HCT116 (cell line): ENCODE results near the gene KDSR.

ENCODE experiments used
- EGR1 ChIP-seq: IDR thresholded peaks from 2 replicates; pipeline ENCODE4 v1.6.1; 2012; ENCODE audit warnings: low read depth
- POLR2A ChIP-seq: IDR thresholded peaks from 2 replicates; pipeline ENCODE4 v1.7.0; 2011; ENCODE audit warnings: borderline replicate concordance; ENCODE audit not compliant: insufficient read depth, insufficient read length; ENCODE audit errors: extremely low read depth
- POLR2AphosphoS5 ChIP-seq: IDR thresholded peaks from 2 replicates; pipeline ENCODE4 v1.6.1; 2011; ENCODE audit warnings: mild to moderate bottlenecking, low read depth, low read length, moderate library complexity
- RAD21 ChIP-seq: IDR thresholded peaks from 2 replicates; pipeline ENCODE4 v1.6.1; 2012; ENCODE audit warnings: low read depth, mild to moderate bottlenecking
- SP1 ChIP-seq: IDR thresholded peaks from 2 replicates; pipeline ENCODE4 v1.6.1; 2012; ENCODE audit warnings: low read depth
- TCF7L2 ChIP-seq: IDR thresholded peaks from 2 replicates; pipeline ENCODE4 v1.7.0; 2011; ENCODE audit warnings: borderline replicate concordance, inconsistent platforms; ENCODE audit not compliant: insufficient read depth, insufficient read length; ENCODE audit errors: extremely low read depth
- ZNF274 ChIP-seq: fragments of 200-500 bp; sonication (Bioruptor generic); IDR thresholded peaks from 2 replicates; pipeline ENCODE4 v1.6.1; 2014; ENCODE audit warnings: mild to moderate bottlenecking, low read depth, low read length, inconsistent platforms
- TF ChIP-seq, protein P1 (sequence below), 3 experiments: fragments of 200-600 bp in 1 of 3; sonication (generic) in 1 of 3; IDR thresholded peaks in 2 of 3; conservative IDR thresholded peaks in 1 of 3; 2 replicates each; pipeline ENCODE4 v1.5.1; 2012 to 2017; ENCODE audit warnings: low read depth in 2 of 3, low read length in 2 of 3, antibody characterized with exemption in 1 of 3, borderline replicate concordance in 1 of 3, control low read depth in 1 of 3, mild to moderate bottlenecking in 1 of 3, mixed read lengths in 1 of 3, mixed run types in 1 of 3, moderate library complexity in 1 of 3; ENCODE audit not compliant: insufficient read depth in 1 of 3
- TF ChIP-seq, protein P2 (sequence below): IDR thresholded peaks from 2 replicates; pipeline ENCODE4 v1.6.1; 2012; ENCODE audit warnings: low read depth
- TF ChIP-seq, protein P3 (sequence below): IDR thresholded peaks from 2 replicates; pipeline ENCODE4 v1.6.1; 2012

DNA sequence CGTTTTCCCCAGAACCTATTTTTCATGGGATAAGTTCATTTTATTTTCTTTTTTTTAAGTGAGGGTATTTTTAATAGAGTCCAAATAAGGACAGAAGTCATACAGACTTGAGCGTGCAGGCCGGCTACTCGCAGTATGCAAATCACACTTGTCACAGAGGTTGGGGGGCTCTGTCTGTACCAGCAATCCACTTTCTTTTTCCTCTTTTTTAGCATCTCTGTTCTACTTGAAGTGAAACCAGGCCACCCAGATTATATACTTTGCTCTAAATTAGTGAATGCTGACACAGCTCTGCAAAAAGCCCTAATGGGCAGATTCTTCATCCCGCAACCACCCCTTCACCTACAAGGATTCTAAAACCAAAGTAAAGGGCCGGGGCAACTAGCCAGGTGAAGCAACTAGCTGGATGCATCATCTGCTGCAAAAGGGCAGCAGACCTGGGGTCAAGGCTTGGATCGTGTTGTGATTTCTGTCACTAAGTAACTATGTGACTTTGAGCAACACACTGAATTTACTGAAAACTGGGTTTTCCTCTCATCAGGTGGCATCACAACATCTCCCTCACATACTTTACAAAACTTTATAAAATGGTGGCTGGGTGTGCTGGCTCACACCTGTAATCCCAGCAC is 18.4 kb downstream of the KDSR start:
- TF ChIP-seq, protein P1, sequence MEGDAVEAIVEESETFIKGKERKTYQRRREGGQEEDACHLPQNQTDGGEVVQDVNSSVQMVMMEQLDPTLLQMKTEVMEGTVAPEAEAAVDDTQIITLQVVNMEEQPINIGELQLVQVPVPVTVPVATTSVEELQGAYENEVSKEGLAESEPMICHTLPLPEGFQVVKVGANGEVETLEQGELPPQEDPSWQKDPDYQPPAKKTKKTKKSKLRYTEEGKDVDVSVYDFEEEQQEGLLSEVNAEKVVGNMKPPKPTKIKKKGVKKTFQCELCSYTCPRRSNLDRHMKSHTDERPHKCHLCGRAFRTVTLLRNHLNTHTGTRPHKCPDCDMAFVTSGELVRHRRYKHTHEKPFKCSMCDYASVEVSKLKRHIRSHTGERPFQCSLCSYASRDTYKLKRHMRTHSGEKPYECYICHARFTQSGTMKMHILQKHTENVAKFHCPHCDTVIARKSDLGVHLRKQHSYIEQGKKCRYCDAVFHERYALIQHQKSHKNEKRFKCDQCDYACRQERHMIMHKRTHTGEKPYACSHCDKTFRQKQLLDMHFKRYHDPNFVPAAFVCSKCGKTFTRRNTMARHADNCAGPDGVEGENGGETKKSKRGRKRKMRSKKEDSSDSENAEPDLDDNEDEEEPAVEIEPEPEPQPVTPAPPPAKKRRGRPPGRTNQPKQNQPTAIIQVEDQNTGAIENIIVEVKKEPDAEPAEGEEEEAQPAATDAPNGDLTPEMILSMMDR (IDR thresholded peaks at IDR 0.05 in 2 of 3, conservative IDR thresholded peaks at IDR 0.05 in 1 of 3; ENCODE audit: borderline replicate concordance in 1 of 3, insufficient read depth in 1 of 3, low read depth in 2 of 3, low read length in 2 of 3), result no peak
- TF ChIP-seq, protein P2, sequence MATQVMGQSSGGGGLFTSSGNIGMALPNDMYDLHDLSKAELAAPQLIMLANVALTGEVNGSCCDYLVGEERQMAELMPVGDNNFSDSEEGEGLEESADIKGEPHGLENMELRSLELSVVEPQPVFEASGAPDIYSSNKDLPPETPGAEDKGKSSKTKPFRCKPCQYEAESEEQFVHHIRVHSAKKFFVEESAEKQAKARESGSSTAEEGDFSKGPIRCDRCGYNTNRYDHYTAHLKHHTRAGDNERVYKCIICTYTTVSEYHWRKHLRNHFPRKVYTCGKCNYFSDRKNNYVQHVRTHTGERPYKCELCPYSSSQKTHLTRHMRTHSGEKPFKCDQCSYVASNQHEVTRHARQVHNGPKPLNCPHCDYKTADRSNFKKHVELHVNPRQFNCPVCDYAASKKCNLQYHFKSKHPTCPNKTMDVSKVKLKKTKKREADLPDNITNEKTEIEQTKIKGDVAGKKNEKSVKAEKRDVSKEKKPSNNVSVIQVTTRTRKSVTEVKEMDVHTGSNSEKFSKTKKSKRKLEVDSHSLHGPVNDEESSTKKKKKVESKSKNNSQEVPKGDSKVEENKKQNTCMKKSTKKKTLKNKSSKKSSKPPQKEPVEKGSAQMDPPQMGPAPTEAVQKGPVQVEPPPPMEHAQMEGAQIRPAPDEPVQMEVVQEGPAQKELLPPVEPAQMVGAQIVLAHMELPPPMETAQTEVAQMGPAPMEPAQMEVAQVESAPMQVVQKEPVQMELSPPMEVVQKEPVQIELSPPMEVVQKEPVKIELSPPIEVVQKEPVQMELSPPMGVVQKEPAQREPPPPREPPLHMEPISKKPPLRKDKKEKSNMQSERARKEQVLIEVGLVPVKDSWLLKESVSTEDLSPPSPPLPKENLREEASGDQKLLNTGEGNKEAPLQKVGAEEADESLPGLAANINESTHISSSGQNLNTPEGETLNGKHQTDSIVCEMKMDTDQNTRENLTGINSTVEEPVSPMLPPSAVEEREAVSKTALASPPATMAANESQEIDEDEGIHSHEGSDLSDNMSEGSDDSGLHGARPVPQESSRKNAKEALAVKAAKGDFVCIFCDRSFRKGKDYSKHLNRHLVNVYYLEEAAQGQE, result no peak
- TF ChIP-seq RAD21 (no peak), POLR2A (no peak), SP1 (no peak), EGR1 (no peak), POLR2AphosphoS5 (no peak), ZNF274 (no peak), TCF7L2 (no peak)
- TF ChIP-seq, protein P3, sequence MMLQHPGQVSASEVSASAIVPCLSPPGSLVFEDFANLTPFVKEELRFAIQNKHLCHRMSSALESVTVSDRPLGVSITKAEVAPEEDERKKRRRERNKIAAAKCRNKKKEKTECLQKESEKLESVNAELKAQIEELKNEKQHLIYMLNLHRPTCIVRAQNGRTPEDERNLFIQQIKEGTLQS, result no peak
